HG03558 (cell line): ENCODE data around the gene ZNF420.
A peak's percentile ranks its signal among the peaks of the same experiment; 100 is the strongest.

Experiments
- ATAC-seq: cut with Tn5 transposase; IDR thresholded peaks from one replicate; pipeline ENCODE4 v1.9.1; 2021; ENCODE audit warnings: moderate number of reproducible peaks; ENCODE audit not compliant: unreplicated experiment; ENCODE audit errors: extremely low read depth

The ZNF420 gene

DNA sequence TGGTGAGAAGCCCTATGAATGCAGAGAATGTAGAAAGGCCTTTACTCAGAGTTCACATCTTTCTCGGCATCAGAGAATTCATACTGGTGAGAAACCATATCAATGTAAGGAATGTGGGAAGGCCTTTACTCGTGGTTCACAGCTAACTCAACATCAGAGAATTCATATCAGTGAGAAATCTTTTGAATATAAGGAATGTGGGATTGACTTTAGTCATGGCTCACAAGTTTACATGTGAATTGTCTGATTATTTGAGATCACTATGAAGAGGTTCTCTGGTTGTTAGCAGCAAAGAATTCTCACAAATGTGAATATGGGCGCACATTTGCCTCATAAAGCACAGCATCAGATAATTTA, 50.6 kb downstream of the ZNF420 start:
- no peak for ATAC-seq

DNA sequence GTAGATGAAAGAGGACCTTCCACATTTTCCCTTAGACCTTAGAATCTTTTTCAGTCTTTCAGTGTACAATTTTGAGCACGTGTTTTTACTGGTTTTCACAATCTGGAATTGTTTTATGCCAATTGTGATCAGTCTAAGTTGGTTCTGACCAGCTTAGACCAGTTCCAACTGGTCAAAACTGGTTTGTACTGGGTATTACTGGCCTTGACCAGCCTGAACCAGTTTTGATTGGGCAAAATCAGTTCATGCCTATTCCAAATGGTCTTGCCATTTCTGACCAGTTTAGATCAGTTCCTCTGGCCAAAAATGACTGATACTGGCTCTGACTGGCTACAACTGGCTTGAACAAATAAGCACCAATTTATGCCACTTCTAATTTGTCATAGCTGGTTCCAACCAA, 57.9 kb downstream of the ZNF420 start:
- ATAC-seq, result no peak

DNA sequence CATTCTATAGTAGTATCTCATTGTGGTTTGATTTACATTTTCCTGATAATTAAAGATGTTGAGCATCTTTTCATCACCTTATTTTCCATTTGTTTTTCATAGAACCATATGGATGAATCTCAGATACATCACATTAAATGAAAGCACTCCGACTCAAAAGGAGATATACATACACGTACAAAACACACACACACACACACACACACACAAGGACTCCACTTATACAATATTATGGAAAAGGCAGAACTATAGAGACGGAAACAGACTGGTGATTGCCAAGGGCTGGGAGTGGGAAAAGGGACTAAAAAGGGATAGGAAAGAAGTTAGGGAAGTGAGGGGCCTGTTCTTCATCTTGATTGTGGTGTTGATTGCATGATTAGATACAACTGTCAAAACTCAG, 70.0 kb downstream of the ZNF420 start:
- no peak for ATAC-seq

DNA sequence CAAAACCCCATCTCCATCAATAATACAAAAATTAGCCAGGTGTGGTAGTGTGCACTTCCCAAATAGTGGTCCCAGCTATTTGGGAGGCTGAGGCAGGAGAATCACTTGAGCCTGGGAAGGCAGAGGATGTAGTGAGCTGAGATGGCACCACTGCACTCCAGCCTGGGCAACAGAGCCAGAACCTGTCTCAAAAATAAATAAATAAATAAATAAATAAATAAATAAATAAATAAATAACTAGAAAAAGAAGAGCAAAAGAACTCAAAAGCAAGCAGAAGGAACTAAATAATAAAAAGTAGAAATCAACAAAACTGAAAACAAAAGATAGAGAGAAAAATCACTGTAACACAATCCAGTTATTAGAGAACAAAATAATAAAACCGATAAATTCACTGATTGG, 81.9 kb downstream of the ZNF420 start:
- ATAC-seq, result no peak

DNA sequence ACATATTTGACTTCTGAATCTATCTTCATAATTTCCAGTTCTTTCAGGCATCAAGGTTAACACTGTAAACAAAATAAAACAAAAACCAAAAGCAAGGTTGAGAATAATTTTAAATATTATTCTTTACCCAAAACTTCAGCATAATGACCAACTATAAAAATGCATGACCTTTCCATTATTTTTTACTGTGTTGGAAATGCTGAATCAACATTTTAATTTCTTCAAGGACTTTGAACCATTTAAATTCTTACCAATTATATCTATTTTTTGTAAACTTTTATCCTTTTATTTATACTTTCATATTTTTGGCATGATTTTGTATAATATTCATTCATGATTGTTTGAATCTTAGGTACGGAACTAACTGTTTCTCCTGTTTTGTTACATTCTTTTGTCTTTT, 87.4 kb downstream of the ZNF420 start:
- ATAC-seq, result no peak

DNA sequence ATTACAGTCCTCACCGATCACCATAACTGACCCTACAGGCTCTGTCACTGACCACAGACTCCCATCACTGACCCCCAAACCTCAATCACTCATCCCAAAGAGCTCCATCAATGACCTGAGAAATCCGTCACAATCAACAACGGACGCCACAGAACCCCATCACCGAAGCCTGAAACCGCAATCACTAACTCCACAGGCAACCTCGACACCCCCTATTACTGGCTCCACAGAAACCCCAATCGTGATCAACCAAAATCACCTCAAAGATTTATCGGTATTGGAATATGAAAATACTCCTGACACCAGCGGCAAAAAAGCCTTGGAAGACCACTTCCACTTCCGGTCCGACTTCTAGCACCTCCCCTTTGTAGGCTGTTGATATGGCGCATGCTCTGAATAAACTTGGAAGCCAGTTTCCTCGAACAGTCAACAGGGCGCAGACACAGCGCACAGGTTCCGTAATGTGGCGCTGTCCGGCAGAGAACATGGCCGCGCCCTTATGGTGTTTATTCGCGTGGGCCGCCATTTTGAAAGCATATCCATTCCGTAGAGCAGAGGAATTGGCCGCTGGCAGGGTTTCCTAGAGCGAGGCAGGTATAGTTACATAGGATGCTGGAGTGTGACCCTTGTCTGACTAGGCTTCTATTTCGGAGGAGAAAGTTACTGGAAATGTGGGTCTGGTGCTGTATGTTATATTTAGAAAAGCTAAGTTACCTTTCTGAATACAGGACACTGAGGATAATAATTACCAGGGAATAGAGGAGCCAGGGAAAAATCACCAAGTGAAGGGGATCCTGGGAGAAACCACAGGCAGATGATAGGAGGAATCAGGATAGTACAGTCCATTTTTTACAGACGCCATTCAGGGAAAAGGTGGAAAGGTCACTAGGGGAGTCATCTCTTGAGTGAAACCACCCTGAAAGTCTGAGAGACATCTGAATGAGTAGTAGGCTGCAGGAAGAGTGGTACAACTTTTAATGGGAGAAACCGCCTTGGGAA, 94.4 kb downstream of the ZNF420 start, which contains the start of gene ZNF585A:
Gene ZNF585A, minus strand, starts transcription at position 328 of the 999 bp plus-strand sequence. CDS start 2,785 bp downstream, outside the sequence.
- peak; percentile 82 for ATAC-seq
